ENCODE data around the gene ANKRD60.

Gene ANKRD60

GRCh38 chr20:58223358-58223941 lies 5.0 kb downstream of the ANKRD60 start:
- DNase-seq (ENCODE audit: low read depth): no peak

- no peak for DNase-seq (ENCODE audit: low read depth)
These were observed 6.0 kb downstream of the ANKRD60 start for GRCh38 chr20:58222446-58222845.

GRCh38 chr20:58219342-58219700 lies 9.1 kb downstream of the ANKRD60 start:
- DNase-seq (ENCODE audit: low read depth): no peak

GRCh38 chr20:58218665-58219341 lies 9.7 kb downstream of the ANKRD60 start:
- DNase-seq (ENCODE audit: low read depth): no peak

GRCh38 chr20:58216334-58216733 lies 12.1 kb downstream of the ANKRD60 start:
- DNase-seq (ENCODE audit: low read depth): no peak

GRCh38 chr20:58215116-58215515 lies 13.3 kb downstream of the ANKRD60 start:
- no peak for DNase-seq (ENCODE audit: low read depth)

- DNase-seq (ENCODE audit: low read depth): no peak
These were observed 14.1 kb downstream of the ANKRD60 start for GRCh38 chr20:58214310-58214709.

- DNase-seq (ENCODE audit: low read depth): no peak
These were observed 14.7 kb downstream of the ANKRD60 start for GRCh38 chr20:58213716-58214115.

- no peak for DNase-seq (ENCODE audit: low read depth)
These were observed 15.3 kb downstream of the ANKRD60 start for GRCh38 chr20:58213121-58213520.

- no peak for DNase-seq (ENCODE audit: low read depth)
These were observed 15.8 kb downstream of the ANKRD60 start for GRCh38 chr20:58212636-58213035.

- no peak for DNase-seq (ENCODE audit: low read depth)
These were observed 18.1 kb downstream of the ANKRD60 start for GRCh38 chr20:58210398-58210747.

GRCh38 chr20:58209652-58210397 lies 18.6 kb downstream of the ANKRD60 start:
- DNase-seq (ENCODE audit: low read depth): peak; percentile 82

- DNase-seq (ENCODE audit: low read depth): no peak
These were observed 19.5 kb downstream of the ANKRD60 start for GRCh38 chr20:58208944-58209343.

GRCh38 chr20:58205850-58206249 lies 22.6 kb downstream of the ANKRD60 start:
- DNase-seq (ENCODE audit: low read depth): no peak

- no peak for DNase-seq (ENCODE audit: low read depth)
These were observed 26.4 kb downstream of the ANKRD60 start for GRCh38 chr20:58202044-58202443.

GRCh38 chr20:58201616-58202015 lies 26.8 kb downstream of the ANKRD60 start:
- DNase-seq (ENCODE audit: low read depth): no peak

GRCh38 chr20:58199469-58199868 lies 29.0 kb downstream of the ANKRD60 start:
- no peak for DNase-seq (ENCODE audit: low read depth)

- DNase-seq (ENCODE audit: low read depth): no peak
These were observed 29.5 kb downstream of the ANKRD60 start for GRCh38 chr20:58198901-58199355.

GRCh38 chr20:58198384-58198783 lies 30.1 kb downstream of the ANKRD60 start:
- DNase-seq (ENCODE audit: low read depth): no peak

- DNase-seq (ENCODE audit: low read depth): no peak
These were observed 31.3 kb downstream of the ANKRD60 start for GRCh38 chr20:58197185-58197469.

- DNase-seq (ENCODE audit: low read depth): no peak
These were observed 31.9 kb downstream of the ANKRD60 start for GRCh38 chr20:58196402-58197184.

- DNase-seq (ENCODE audit: low read depth): no peak
These were observed 33.4 kb downstream of the ANKRD60 start for GRCh38 chr20:58195047-58195446.
